Measurements from ENCODE around the gene LINC01488.

GRCh38 chr11:69431893-69432738, 49.3 kb upstream of the LINC01488 start:
- no peak for TF ChIP-seq POLR2A (IDR thresholded peaks at IDR 0.05)
- TF ChIP-seq CTCF (IDR thresholded peaks at IDR 0.05) = no peak
- TF ChIP-seq EP300 (IDR thresholded peaks at IDR 0.05) = no peak

Data from upper lobe of left lung (tissue), 4 donors.